GM15510 (cell line): ENCODE results near the gene MAZ.
A peak's percentile ranks its signal among the peaks of the same experiment; 100 is the strongest.

Experiments used
- POLR2A ChIP-seq: IDR thresholded peaks from 3 replicates; pipeline ENCODE4 v1.6.1; 2011; ENCODE audit warnings: borderline replicate concordance; ENCODE audit not compliant: insufficient read length; ENCODE audit errors: extremely low read depth

MAZ gene

DNA sequence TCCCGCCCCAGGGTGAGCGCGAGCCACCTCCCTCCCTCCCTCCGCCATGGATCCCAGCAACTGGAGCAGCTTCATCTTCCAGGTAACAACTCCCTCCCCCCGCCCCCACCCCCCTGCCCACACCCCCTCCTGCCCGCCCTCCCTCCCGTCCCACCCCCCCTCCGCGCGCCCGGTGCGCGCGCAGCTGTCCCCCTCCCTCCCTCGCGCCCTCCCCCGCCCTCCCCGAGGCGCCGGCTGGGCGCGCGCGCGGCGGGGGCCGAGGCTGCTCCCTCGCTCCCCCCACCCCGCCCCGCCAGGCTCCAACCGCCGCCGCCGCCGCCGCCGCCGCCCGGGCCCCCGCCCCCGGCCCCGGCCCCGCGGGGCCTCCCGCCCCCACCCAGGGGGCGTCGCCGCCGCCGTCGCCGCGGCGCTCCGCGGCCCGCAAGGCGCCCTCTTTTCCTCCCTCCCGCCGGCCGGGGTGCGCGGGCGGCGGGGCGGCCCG lies at the start of gene MAZ:
Gene MAZ, plus strand, starts transcription at position 431 of the 481 bp plus-strand sequence. CDS start 173 bp downstream, outside the sequence.
- peak; percentile 8 for TF ChIP-seq POLR2A

DNA sequence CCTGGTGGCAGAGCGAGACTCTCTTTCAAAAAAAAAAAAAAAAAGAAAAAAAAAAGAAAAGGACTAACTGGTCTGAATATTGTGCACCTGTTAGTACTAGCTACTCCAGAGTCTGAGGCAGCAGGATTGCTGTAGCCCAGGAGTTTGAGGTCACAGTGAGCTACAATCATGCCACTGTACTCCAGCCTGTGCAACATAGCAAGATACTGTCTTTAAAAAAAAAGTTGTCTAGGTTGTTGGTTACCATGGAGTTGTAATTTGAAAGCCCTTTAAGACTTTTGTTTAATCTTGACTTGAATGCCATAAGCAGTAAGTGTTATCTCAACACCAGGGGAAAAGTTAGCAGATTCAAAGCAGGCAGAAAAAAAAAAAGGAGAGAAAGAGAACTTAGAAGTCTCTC lies 49.7 kb upstream of the MAZ start:
- TF ChIP-seq POLR2A: no peak

DNA sequence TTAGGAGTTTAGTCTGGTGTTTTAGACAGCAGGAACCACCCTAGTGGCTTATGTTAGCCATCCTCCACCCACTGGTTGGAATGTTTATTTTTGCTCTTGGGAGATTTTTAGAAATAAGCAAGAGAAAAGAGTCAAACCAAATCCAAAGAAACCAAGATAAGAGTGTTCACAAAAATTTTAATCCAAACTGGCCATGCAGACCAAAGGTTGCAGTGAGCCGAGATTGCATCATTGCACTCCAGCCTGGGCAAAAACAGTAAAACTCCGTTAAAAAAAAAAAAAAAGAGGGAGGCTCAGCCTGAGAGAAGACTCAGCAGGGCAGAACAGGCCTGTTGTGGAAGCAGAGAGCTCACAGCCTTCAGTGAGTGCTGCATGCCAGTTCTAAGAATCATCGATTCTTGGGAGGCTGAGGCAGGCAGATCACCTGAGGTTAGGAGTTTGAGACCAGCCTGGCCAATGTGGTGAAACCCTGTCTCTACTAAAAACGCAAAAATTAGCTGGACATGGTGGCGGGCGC lies 48.3 kb upstream of the MAZ start:
- TF ChIP-seq POLR2A: no peak

DNA sequence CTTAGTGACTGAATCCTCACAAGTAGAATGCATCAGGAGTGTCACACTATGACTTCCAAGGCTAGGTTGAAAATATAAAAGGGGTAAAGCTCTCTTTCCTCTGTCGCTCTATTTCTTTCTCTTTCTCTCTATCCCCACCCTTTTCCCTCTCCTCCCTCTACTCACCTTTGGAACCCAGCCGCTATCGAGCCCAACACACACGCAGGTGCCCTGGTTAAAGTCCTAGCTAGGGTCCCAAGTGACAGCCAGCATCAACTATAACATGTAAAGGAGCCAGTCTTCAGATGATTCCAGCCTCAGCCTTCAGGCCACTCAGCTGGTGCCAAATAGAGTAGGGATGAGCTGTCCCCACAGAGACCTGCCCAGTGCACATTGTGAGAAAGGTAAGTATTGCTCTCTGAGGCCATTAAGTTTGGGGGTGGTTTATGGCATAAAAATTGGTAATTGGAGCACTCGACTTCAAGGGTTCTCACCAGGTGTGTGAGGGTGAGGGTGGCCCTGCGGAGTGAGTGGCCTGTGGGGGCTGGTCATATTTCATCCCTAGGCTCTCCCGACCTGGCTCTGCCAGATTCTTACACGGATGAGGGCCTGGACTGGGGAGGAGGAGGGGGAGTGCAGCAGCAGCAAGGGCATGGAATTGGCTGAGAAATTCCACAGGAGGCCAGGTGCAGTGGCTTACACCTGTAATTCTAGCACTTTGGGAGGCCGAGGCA lies 45.6 kb upstream of the MAZ start:
- TF ChIP-seq POLR2A: no peak

DNA sequence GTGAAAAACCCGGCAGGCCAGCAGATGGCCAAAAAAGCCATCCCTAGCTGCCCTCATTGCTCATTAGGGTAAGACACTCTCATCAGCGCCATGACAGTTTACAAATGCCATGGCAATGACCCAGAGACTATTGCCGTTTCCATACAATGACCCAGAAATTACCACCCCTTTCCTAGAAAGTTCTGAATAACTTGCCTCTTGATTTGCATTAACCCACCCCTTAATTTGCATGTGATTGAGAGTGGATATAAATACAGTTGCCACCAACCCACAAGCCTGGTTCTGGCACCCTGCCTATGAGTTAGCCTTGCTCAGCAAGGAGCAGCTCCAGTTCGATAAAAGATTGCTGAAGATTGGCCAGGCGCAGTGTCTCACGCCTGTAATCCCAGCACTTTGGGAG lies 44.4 kb upstream of the MAZ start:
- no peak for TF ChIP-seq POLR2A

DNA sequence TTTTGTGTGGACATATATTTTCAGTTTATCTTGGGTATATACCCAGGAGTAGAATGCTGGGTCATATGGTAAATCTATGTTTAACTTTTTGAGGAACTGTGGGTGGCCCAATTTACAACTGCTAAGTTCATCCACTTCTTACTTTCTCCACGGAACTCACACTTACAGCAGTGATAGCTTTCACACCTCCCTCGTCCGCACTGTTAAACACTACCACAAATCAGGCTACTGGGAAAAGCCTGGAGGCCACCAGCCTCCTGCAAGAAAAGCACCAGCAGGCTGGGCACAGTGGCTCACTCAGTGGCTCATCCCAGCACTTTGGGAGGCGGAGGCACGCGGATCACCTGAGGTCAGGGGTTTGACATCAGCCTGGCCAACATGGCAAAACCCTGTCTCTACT lies 43.0 kb upstream of the MAZ start:
- TF ChIP-seq POLR2A: no peak

DNA sequence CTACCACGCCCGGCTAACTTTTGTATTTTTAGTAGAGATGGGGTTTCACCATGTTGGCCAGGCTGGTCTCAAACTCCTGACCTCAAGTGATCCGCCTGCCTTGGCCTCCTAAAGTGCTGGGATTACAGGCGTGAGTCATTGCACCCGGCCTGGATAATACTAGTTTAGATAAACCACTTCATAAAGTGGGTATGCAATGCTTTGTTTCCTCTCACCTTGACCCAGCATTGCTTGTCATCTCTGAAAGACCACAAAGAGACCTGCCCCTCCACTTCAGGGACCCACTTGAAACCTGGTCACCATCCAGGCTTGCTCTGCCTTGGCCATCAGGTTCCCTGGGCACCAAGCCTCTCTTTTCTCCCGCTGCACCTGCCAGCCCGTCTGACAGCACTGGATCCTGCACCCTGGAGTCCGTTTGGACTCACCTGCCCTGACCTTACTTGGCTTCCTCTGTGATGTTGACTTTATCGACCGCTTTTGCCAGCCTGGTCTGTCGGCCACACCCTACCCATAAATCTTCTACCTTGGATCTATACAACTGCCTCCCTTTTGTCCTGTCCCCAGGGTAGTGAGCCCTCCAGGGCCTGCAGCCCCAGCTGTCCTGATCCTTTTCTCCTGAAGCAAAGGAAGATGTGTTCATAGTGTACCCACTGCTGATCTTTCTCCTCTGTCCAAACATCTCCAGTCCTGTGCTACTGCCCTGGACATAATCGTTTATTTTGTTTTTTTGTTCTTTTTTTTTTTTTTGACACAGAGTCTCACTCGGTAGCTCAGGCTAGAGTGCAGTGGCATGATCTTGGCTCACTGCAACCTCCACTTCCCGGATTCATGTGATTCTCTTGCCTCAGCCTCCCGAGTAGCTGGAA lies 40.9 kb upstream of the MAZ start:
- no peak for TF ChIP-seq POLR2A

DNA sequence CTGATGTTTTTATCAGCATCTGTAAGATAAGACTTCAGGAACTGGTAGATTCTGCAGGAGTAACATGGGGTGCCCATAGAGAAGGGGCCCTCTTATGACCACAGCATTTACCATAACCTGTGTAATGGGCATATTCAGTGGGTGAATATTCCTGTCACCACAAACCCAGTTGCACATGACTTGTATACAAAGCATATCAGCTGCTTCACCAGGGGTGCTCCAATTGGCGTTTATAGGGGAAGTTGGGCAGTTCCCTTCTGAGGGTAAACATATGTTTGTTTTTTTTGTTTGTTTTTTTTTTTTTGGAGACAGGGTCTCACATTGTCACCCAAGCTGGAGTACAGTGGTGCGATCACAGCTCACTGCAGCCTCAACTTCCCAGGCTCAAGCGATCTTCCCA lies 39.8 kb upstream of the MAZ start:
- no peak for TF ChIP-seq POLR2A

DNA sequence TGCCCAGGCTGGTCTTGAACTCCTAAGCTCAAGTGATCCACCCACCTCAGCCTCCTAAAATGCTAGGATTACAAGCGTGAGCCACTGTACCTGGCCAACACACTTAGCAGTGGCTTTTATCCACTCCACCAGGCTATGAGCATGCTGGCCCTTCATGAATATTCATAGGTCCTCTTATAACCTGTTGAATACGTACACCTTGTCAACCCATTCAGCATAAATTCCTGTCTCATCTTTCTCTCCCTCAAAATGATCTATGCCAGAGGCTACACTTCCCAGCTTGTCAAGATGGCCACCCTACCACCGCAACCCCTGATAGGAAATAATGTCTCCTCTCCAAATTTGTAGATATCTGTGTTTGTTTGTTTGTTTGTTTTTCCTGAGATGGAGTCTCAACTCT lies 39.3 kb upstream of the MAZ start:
- TF ChIP-seq POLR2A: no peak

DNA sequence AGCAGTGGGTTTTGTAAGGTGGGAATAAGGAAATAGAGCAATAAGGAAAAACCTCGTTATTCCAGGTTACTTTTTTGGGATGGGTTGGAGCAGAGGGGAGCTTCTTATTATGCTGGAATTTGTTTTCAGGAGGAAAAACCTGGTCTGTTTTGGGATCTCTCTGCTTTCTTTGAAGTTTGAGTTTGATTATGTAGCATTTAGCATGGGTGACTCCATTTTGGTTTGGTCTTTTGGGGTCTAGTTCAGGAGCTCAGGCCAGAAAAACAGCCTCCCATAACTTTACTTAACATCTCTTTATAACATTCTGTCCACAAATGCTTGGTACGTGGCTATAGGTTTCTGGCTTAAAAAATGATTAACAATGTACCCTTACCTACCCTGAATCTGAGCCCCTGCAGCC lies 36.8 kb upstream of the MAZ start:
- no peak for TF ChIP-seq POLR2A

DNA sequence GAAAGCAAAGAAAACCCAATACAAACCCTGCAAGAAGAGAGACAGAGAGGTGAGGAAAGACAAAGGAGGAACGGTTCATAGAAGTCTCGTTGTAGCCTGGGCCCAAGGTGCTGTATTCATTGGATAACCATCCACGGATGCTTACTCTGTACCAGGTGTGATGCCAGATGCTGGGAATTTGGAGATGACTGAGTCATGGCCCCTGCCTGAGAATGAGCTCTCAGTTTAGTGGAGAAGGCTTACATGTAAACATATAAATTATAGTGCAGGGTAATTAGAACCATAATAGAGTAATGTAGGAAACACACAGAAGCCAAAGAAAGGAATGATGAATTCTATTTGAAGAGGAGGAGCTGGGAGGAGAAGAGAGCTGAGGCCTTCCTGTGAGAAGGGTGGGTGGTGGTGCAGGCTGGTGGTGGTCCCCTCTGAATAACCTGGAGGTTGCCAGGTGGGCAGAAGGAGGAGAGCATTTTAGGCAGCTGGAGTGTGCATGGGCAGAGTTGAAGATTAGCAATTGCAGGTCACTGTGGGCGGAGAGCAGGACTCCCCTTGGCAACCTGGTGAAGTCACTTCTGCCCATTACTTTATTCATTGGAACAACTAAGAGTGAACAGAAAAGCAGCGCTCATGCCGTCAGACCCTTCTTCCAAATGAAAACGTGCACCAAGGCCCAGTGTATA lies 35.9 kb upstream of the MAZ start:
- TF ChIP-seq POLR2A: no peak

DNA sequence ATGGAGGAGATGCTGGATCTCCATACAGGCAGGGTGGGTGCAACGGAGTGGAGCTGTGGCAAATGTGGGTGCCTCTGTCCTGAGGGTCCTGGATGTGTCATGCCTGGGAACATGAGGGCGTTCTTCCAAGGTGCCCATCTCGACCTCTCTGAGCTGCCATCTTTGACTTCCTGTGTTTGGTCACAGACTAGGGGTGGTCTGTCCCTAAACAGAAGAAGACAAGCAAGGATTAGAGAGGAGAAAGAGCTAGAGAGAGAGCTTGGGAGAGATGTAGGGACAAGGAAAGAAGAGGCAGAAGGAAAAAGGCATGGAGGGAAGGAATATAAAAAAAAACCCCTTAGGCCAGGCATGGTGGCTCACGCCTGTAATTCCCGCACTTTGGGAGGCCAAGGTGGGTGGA lies 31.6 kb upstream of the MAZ start:
- TF ChIP-seq POLR2A: no peak

DNA sequence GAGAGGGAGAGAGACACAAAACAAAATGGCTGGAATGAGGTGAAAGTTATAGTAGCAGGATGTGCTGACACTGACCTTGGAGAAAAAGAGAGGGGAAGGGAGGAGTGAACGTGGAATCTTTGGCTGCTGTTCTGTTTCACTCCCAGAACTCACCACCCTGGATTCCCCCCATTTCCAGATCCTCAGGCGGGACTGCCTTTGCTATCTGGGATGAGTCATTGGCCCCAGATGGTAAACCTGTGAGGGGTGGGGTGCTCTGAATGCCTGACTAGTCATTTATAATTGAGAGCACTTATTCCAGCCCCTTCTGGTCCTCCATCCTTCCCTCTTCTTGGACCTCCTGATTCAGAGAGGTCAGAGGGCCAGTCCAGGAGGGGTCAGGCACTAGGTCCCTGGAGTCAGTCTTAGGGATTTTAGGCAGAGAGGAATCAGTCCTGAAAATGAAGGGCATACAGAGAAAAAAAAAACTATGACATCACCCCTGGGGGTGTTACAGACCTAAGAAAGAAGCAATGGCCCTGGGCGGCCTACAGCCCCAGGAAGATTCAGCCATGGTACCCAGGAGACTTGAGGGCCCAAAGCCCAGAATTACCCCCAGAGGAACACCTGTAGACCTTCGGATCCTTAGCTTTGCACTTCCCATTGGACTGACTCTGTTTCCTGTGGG lies 30.5 kb upstream of the MAZ start:
- TF ChIP-seq POLR2A: no peak

DNA sequence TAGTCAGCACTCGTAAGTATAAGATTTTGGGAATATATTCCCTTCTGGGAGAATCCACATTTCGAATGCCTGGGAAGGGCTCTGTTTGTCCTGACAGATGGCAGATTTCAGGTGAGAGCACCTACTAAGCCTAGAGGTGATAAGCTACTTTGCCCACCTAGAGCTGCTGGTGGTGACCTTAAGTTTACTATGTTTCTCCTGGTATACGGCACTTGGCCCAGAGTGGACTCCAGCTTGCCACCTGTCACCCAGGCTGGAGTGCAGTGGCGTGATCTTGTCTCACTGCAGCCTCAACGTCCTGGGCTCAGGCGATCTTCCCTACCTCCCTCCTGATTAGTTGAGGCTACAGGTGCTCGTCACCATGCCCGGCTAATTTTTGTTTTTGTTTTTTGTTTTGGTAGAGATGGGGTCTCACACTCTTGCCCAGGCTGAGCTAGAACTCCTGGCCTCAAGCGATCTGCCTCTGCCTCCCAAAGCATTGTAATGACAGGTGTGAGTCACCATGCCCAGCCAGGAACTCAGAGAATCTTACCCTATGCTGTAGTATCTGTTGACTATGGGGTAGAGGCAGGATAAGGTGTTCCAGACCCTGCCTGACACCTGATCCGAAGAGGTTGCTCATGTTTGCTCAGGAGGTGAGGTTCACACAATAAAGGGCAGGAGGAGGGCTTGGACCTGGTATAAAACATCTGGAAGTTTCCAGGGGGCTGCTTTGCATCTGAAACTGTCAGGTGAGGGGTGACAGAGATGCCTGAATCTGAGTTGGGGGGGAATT lies 28.6 kb upstream of the MAZ start, which contains the start of gene ZG16:
Gene ZG16, plus strand, starts transcription at position 681 of the 775 bp plus-strand sequence. CDS start 1,011 bp downstream, outside the sequence.
- no peak for TF ChIP-seq POLR2A
